Medulla oblongata (tissue), 1 donor: ENCODE results near the gene FTL.

Experiments
- DNase-seq: peaks from one replicate; pipeline ENCODE4 v3.0.0-alpha.2; 2015; ENCODE audit errors: extremely low spot score

FTL gene

GRCh38 chr19:48991873-48992580, 26.9 kb downstream of the FTL start:
- DNase-seq, result peak; percentile 62

- DNase-seq, result peak; percentile 38
These were observed 27.6 kb downstream of the FTL start for GRCh38 chr19:48992581-48993174.

DNA sequence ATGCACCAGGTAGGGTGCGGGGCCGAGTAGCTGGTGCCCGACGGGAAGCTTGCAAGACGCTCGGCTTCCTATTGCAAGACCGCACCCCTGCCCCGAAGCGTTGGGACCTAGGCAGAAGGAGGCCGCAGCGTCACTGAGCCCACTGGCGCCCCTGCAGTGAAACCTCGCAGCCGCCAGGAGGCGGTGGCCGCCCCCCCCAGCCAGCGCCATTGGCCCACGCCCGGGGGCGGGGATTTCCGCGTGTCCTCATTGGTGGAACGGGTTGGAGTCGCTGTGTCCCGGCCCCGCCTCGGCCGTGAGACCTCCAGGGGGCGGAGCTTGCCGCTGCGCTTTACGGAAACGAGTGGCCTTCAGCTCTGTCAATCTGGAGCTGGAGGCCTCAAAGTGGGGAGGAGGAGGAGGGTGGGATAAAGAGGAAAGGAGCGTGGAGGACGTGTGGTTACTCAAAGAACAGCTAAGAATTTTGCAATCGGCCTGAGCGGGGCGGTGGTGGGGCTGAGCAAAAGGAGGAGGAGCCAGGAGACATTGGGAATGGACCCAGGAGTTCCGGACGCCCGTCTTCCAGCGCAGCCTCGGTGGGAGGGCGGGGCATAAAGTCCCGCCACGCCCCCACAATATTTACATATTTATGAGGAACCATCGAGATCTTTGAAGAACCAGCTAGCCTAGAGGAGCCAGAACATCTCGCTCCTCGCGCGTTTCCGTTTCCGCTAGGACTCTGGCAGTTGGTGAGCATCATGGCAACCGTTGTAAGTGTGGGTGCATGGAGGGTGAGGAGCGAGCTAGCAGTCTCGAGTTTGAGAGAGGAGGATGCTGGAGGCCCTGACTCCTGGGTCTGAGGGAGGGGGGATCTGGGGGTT, 28.3 kb downstream of the FTL start, which contains the start of the genes GYS1 and RUVBL2:
TSS of gene GYS1 (minus strand) at position 135 of the 860 bp plus-strand sequence. CDS start 197 bp downstream, outside the sequence.
TSS of gene RUVBL2 (plus strand) at position 713 of the 860 bp plus-strand sequence. CDS start at position 738, 25 bp downstream.
- DNase-seq, result peak; percentile 100

DNA sequence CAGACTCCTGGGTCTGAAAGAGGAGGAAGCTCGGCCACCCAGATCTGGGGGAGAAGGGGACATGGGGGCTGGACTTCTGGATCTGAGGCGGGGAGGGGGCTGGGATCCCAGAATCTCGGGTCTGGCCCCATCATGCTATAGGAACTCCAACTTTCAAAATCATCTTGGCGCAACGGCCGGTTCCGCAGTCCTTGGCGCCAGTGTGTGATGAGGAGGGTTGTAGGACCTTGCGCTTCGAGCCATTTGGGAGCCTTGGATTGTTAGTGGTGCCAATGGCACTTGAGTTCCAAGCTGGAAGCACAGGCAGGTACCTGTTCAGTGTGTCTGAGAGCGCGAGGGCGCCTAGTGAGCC, 28.9 kb downstream of the FTL start:
- no peak for DNase-seq

- no peak for DNase-seq
These were observed 32.9 kb downstream of the FTL start for GRCh38 chr19:48997972-48998371.

DNA sequence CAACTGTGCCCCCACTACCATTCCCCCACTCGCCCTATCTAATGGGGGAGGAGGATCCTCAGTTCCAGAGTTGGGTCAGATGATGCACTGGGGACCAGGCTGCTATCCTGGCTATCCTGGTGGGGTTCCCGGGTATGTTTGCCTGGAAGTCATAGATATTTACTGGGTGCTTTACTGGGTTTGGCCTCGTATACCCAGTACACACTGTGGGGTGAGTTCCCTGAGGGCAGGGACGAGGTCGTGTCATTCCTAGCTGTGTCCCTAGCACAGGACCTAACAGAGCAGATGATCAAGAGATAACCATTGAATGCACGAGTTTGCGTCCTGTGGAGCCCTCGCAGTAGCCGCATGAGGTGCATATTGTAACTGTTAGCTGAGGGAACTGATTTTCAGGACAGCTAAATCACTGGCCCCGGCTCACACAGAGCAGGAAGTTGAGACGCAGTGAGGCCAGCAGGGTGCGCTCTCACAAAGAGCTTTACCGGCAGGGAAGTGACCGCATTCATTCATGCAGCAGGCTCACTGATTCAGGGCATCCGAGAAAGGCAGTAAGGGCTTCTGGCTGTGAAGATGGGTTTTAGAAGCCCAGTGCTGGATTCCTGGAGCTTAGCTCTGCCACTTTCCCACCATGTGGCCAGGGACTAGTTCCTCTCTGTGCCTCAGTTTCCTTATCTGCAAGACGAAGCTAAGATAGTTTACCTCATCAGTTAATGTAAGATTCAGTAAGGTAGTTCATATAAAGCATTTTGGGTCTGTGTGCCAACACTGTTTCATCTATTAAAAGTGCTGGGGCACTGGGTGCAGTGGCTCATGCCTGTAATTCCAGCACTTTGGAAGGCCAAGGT, 34.6 kb downstream of the FTL start:
- DNase-seq, result no peak

DNA sequence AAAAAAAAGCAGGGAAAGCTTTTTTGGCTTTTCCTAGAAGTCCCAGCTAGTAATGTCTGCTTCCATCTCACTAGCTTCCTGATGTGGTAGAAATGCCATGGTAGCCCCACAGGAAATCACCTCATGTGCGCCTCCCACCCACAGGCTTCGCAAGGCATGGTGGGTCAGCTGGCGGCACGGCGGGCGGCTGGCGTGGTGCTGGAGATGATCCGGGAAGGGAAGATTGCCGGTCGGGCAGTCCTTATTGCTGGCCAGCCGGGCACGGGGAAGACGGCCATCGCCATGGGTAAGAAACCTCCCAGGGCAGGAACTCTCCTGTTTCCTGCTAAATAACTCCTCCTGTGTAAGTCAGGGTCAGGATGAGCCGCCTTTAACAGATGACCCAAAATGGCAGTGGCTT, 39.0 kb downstream of the FTL start:
- DNase-seq, result no peak

DNA sequence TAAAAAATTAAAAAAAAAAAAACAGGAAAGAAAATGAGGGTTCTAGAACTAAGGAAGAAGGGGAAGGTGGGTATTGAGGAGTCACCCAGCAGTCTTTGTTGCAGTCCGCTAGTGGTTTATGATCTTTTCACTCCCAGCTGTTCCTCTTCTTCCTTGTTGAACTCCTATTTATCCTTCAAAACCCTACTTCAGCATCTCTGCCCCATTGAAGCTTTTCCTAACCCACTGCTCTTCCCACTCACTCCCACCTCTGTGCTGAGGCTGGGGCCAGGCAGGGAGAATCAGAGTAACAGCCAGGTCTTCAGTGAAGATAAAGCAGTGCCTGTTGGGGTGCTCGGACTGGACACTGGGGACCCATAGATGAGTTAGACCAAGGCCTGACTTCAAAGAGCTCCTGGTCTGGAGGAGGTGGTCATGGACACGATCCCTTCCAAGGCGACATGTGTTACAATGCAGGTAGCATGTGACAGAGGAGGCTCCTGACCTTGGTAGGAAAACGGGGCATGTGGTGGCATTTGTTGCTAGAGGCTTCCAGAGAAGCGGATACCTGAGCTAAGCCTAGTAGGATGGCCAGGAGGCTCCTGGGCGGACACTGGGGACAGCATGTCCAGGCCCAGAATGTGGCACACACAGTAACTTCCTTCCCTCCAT, 40.0 kb downstream of the FTL start:
- DNase-seq, result no peak

DNA sequence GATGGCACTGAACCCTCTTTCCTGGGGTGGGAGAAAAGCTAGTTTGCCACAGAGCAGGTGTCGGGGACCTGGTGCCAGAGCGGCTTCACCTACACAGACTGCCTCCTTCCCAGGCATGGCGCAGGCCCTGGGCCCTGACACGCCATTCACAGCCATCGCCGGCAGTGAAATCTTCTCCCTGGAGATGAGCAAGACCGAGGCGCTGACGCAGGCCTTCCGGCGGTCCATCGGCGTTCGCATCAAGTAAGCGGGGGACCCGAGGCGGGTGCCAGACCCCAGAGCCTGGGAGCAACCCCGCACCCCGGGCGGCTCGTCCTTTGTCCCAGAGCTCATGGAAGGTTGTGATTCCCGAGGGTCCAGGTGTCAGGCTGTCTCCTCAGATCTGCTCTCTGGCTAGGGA, 41.8 kb downstream of the FTL start:
- no peak for DNase-seq

DNA sequence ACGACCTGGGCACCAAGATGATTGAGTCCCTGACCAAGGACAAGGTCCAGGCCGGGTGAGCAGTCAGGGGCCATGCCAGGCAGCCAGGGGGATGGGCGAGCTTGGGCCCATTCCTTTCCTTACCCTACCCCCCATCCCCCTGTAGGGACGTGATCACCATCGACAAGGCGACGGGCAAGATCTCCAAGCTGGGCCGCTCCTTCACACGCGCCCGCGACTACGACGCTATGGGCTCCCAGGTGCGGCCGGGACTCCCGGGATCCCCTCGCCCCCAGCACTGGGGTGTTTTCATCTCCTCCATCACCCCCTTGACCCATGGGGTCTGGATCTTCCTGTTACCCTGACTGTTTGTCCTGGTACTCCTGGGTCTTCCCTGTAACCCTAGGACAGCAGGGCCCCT, 44.7 kb downstream of the FTL start:
- DNase-seq, result no peak

- no peak for DNase-seq
These were observed 45.3 kb downstream of the FTL start for GRCh38 chr19:49010453-49010852.

- DNase-seq, result no peak
These were observed 46.1 kb downstream of the FTL start for GRCh38 chr19:49011194-49011593.

DNA sequence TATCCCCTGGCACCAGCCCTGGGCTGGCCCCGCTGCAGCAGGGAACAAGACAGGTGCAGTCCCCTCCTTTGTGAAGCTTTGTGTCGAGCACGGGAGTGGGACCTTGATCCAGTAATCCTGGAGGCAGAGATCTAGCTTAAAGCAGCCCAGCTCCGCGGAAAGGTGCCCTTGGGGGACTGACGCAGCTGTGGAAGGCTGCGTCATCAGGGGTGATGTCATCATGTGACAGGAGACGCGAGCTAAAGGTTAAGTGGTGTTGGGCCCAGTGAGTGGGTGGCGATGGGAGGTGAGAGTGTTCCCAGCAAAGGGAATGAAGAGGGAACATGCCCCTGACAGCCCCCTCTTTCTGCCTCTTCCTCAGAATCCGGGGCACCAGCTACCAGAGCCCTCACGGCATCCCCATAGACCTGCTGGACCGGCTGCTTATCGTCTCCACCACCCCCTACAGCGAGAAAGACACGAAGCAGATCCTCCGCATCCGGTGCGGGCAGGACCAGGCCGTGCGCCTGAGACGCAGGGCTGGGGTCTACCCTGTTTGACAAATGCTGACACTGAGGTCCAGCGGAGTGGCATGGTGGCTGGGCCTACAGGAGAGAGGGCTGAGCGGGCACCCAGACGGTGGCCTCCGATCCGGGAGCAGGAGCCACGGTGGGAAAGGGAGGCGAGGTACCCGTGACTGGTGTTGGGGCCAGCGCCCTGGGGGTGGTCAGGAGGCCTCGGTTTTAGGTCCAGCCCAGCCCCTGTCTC, 49.2 kb downstream of the FTL start:
- no peak for DNase-seq

DNA sequence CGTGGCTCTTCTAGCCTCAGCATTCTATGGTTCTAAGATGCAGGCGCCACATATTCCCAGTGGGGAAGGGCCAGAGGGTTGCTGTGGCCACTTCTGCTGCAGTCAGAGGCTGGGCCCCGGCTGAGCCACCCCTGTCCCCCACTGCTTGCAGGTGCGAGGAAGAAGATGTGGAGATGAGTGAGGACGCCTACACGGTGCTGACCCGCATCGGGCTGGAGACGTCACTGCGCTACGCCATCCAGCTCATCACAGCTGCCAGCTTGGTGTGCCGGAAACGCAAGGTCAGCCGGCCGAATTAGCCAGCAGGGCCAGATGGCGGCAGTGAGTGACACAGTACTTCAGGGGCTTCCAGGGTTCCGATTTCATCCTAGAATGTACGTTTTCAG, 49.8 kb downstream of the FTL start:
- no peak for DNase-seq

- no peak for DNase-seq
These were observed 51.1 kb downstream of the FTL start for GRCh38 chr19:49016067-49016839.
